ENCODE results near the gene TIPARP.

Gene TIPARP

GRCh38 chr3:156675830-156676767 lies 1.7 kb downstream of the TIPARP start (continued):
- TF ChIP-seq ZSCAN30 (tag by site-specific recombination; IDR thresholded peaks at IDR 0.05) = 0 out of 2 replicates have a peak, but pooled peaks have one; percentile 16
- TF ChIP-seq FEZF1 (tag by site-specific recombination; IDR thresholded peaks at IDR 0.05) = no peak
- no peak for TF ChIP-seq ZNF529 (tag by site-specific recombination; IDR thresholded peaks at IDR 0.05; ENCODE audit: insufficient replicate concordance)
- 0 out of 2 replicates have a peak, but pooled peaks have one; percentile 46 for TF ChIP-seq TSHZ1 (tag by site-specific recombination; IDR thresholded peaks at IDR 0.05; ENCODE audit: borderline replicate concordance)
- no peak for TF ChIP-seq MYNN (tag by site-specific recombination; IDR thresholded peaks at IDR 0.05; ENCODE audit: borderline replicate concordance)
- no peak; the same call in 1 of the 2 replicates for TF ChIP-seq WT1 (tag by site-specific recombination; IDR thresholded peaks at IDR 0.05)
- no peak for TF ChIP-seq ZSCAN18 (tag by site-specific recombination; IDR thresholded peaks at IDR 0.05)
- peak; percentile 84 for TF ChIP-seq PRDM1 (tag by site-specific recombination; IDR thresholded peaks at IDR 0.05)
- no peak for TF ChIP-seq ZNF610 (tag by site-specific recombination; IDR thresholded peaks at IDR 0.05; ENCODE audit: borderline replicate concordance)
- no peak for TF ChIP-seq ZXDB (tag by site-specific recombination; IDR thresholded peaks at IDR 0.05)
- no peak for TF ChIP-seq ZNF10 (tag by site-specific recombination; IDR thresholded peaks at IDR 0.05)
- no peak for TF ChIP-seq BCL6B (tag by site-specific recombination; IDR thresholded peaks at IDR 0.05)
- TF ChIP-seq ZNF324 (tag by site-specific recombination; IDR thresholded peaks at IDR 0.05) = no peak
- TF ChIP-seq GFI1B (tag by site-specific recombination; IDR thresholded peaks at IDR 0.05) = peak; percentile 63; the same call in 1 of the 2 replicates
- no peak for TF ChIP-seq ZNF514 (tag by site-specific recombination; IDR thresholded peaks at IDR 0.05)
- TF ChIP-seq ZNF341 (tag by site-specific recombination; IDR thresholded peaks at IDR 0.05; ENCODE audit: low read depth) = no peak
- no peak for TF ChIP-seq ZNF670 (tag by site-specific recombination; IDR thresholded peaks at IDR 0.05; ENCODE audit: low read depth)
- no peak for TF ChIP-seq ZNF404 (tag by site-specific recombination; IDR thresholded peaks at IDR 0.05)
- TF ChIP-seq PATZ1 (tag by site-specific recombination; IDR thresholded peaks at IDR 0.05) = no peak; the same call in 1 of the 2 replicates
- no peak for TF ChIP-seq ZNF169 (tag by site-specific recombination; IDR thresholded peaks at IDR 0.05)
- TF ChIP-seq ZNF394 (tag by site-specific recombination; IDR thresholded peaks at IDR 0.05; ENCODE audit: borderline replicate concordance) = no peak
- TF ChIP-seq ZNF24 (tag by site-specific recombination; IDR thresholded peaks at IDR 0.05) = no peak; the same call in 1 of the 2 replicates
- TF ChIP-seq PRDM10 (tag by site-specific recombination; IDR thresholded peaks at IDR 0.05) = no peak
- TF ChIP-seq ZNF660 (tag by site-specific recombination; IDR thresholded peaks at IDR 0.05) = peak; percentile 30; the same call in 1 of the 2 replicates

Measured in HEK293 (cell line).